Panc1 (cell line): Measurements from ENCODE around the gene TUBB4B. TPM values are rescaled to one million over a fixed set of nuclear protein-coding genes. Genes with fewer than 3 reads are reported as not detected.

Experiments
- ATAC-seq: fragments of 200-7000 bp; cut with Tn5 transposase; 2 replicates; pipeline ENCODE4 v1.9.1; 2020; ENCODE audit warnings: mild to moderate bottlenecking, moderate library complexity
- BruUV-seq: library from RNA; stranded (reverse); fragments of 400-500 nt; replicated peaks from 2 replicates; lab custom pipeline; 2021; lab: Mats Ljungman, UMichigan
- CTCF ChIA-PET: fragments of 300-600 bp; sonication (Branson Sonifier 250); formaldehyde crosslinking; loops from one replicate; lab custom pipeline; 2022; ENCODE audit warnings: antibody characterized with exemption; lab: Charles Lee
- POLR2A ChIA-PET: fragments of 300-600 bp; sonication (Branson Sonifier 250); formaldehyde crosslinking; loops from one replicate; lab custom pipeline; 2022; ENCODE audit warnings: antibody characterized with exemption; lab: Charles Lee
- DNase-seq: peaks from one replicate; pipeline ENCODE4 v3.0.0-alpha.2; 2010; ENCODE audit warnings: low read depth, low spot score
- H3K27ac ChIP-seq: 2 replicates; pipeline ENCODE4 v1.5.1; 2011; ENCODE audit warnings: mild to moderate bottlenecking, low read length, inconsistent platforms
- H3K27me3 ChIP-seq: fragments of 200-500 bp; sonication (Bioruptor generic); 2 replicates; pipeline ENCODE4 v1.6.0; 2014; ENCODE audit warnings: low read length, inconsistent platforms; ENCODE audit not compliant: control insufficient read depth, insufficient read depth
- H3K36me3 ChIP-seq: fragments of 200-500 bp; sonication (Bioruptor generic); 2 replicates; pipeline ENCODE4 v1.5.1; 2014; ENCODE audit warnings: inconsistent platforms, mild to moderate bottlenecking, low read length, moderate library complexity; ENCODE audit not compliant: control insufficient read depth, insufficient read depth
- H3K4me1 ChIP-seq: 2 replicates; pipeline ENCODE4 v1.5.1; 2011; ENCODE audit warnings: inconsistent platforms, mild to moderate bottlenecking, low read length, moderate library complexity; ENCODE audit not compliant: control insufficient read depth, insufficient read depth
- H3K4me3 ChIP-seq, 2 experiments: 2 replicates each; pipeline ENCODE4 v1.5.1; 2011 to 2012; ENCODE audit warnings: low read depth in 2 of 2, low read length in 2 of 2, mild to moderate bottlenecking in 2 of 2, inconsistent platforms in 1 of 2, moderate library complexity in 1 of 2
- H3K9me3 ChIP-seq: fragments of 200-500 bp; sonication (Bioruptor generic); 2 replicates; pipeline ENCODE4 v1.5.1; 2014; ENCODE audit warnings: low read depth, mild to moderate bottlenecking, inconsistent platforms, low read length, moderate library complexity; ENCODE audit not compliant: control insufficient read depth, insufficient read depth
- CTCF ChIP-seq: fragments of 450-650 bp; IDR thresholded peaks from 2 replicates; pipeline ENCODE4 v1.5.1; 2017; ENCODE audit warnings: mild to moderate bottlenecking
- POLR2AphosphoS5 ChIP-seq: IDR thresholded peaks from 2 replicates; pipeline ENCODE4 v1.6.1; 2012; ENCODE audit warnings: mild to moderate bottlenecking, low read depth, low read length, moderate library complexity
- REST ChIP-seq, 2 experiments: IDR thresholded peaks; 2 replicates each; pipeline ENCODE4 v1.6.1; 2011 to 2012; ENCODE audit warnings: low read depth in 2 of 2, control low read depth in 1 of 2, low read length in 1 of 2, mild to moderate bottlenecking in 1 of 2, moderate library complexity in 1 of 2; ENCODE audit not compliant: insufficient read depth in 1 of 2
- SIN3A ChIP-seq: IDR thresholded peaks from 2 replicates; pipeline ENCODE4 v1.6.1; 2012; ENCODE audit warnings: low read depth, mild to moderate bottlenecking, low read length, moderate library complexity, borderline replicate concordance; ENCODE audit not compliant: insufficient read depth
- TCF7L2 ChIP-seq: IDR thresholded peaks from 2 replicates; pipeline ENCODE4 v1.6.1; 2011; ENCODE audit warnings: mild to moderate bottlenecking, low read depth, low read length, inconsistent platforms
- in situ Hi-C: cut with HindIII; loops from 2 replicates; pipeline ENCODE4 v1.10.0; 2016; ENCODE audit warnings: low sequenced_read_pairs, low pct_unique_long_range_greater_than_20kb
- intact Hi-C: fragments of 100-400 bp; cut with micrococcal nuclease; formaldehyde crosslinking; loops from one replicate; pipeline ENCODE4 v1.10.0; 2022; ENCODE audit not compliant: unreplicated experiment
- total RNA-seq: library from RNA; stranded (reverse); gene quantifications from one replicate; pipeline ENCODE4 v1.2.1, GENCODE V29; 2021; ENCODE audit not compliant: unreplicated experiment

The TUBB4B gene
- total RNA-seq, 1 experiment from 2014 or later, result 265 TPM

GRCh38 chr9:137273095-137273490, 32.0 kb downstream of the TUBB4B start:
- CTCF ChIA-PET, result no interaction called here
- Histone ChIP-seq H3K36me3 (peaks cover 3% of the 10 kb centered on the region; the same call in 1 of the 2 replicates), H3K4me3 (no peak overlapping the region), H3K4me1 (peaks cover 13% of the 10 kb centered on the region), H3K9me3 (no peaks in the 10 kb centered on the region), H3K27me3 (no peaks in the 10 kb centered on the region), H3K27ac (no peak overlapping the region)
- BruUV-seq, result no TSS peak
- no peak for ATAC-seq
- in situ Hi-C loops (no loop called here), intact Hi-C loops (no loop called here)
- TF ChIP-seq CTCF (no peak), REST (IDR thresholded peaks at IDR 0.05; ENCODE audit: insufficient read depth in 1 of 2, low read depth in 2 of 2, low read length in 1 of 2) (no peak), POLR2AphosphoS5 (no peak), SIN3A (no peak), TCF7L2 (no peak)
- POLR2A ChIA-PET, result no interaction called here
- DNase-seq, result no peak

DNA sequence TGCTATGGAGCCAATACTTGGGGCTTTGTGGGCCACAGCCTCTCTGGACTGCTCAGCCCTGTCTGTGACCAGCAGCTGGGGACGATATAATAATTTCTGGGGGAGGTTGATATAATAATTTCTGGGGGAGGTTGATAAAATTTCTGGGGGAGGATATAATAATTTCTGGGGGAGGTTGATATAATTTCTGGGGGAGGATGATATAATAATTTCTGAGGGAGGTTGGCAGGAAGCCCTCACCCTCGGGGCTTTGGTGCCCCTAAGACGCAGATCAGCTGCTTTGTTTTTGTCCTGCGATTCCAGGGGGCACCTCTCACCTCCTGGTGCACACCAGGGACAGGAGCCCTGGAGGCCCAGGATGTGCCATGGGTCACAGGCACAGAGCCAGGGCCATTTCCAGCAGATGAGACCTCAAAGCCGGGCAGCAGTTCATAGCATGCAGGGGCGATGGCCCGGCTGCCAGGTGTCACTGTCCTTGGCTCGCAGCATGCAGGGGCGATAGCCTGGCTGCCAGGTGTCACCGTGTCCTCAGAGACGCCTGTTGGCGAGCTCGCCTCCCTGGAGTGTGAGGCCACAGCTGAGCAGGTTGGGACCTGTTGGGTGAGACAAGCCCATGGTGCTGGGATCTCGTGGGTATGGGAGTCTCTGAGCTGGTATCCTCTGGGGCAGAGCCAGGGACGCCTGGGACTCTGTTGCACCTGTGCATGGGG, 32.7 kb downstream of the TUBB4B start:
- Histone ChIP-seq H3K9me3 (no peaks in the 10 kb centered on the region), H3K27me3 (no peaks in the 10 kb centered on the region), H3K36me3 (peaks cover 3% of the 10 kb centered on the region; the same call in 1 of the 2 replicates), H3K27ac (no peak overlapping the region), H3K4me1 (peaks cover 13% of the 10 kb centered on the region), H3K4me3 (no peak overlapping the region)
- DNase-seq (no peak), ATAC-seq (no peak)
- TF ChIP-seq CTCF (no peak), POLR2AphosphoS5 (no peak), REST (IDR thresholded peaks at IDR 0.05; ENCODE audit: insufficient read depth in 1 of 2, low read depth in 2 of 2, low read length in 1 of 2) (no peak), TCF7L2 (no peak), SIN3A (no peak)
- ChIA-PET POLR2A (no interaction called here), CTCF (interaction anchor here (0.7 kb wide), 1 partner anchor 19 kb away, joined by 4 read pairs; no protein-coding TSS in a partner anchor)
- in situ Hi-C loops (no loop called here), intact Hi-C loops (no loop called here)
- BruUV-seq, result no TSS peak
